ENCODE results near the gene MMP17.
"Not testable (repeated sequence)": the region's sequence is repeated elsewhere in the genome, so short reads cannot be mapped to it uniquely, and the experiment has no call there.

MMP17 gene

GRCh38 chr12:131800594-131801135 is 27.5 kb upstream of the MMP17 start:
- no peak overlapping the region for H3K9ac ChIP-seq (ENCODE audit: low read length)
- H3K4me3 ChIP-seq (ENCODE audit: low read depth, low read length), result no peak overlapping the region
- no peaks in the 10 kb centered on the region for H3K27me3 ChIP-seq (ENCODE audit: control insufficient read depth, insufficient read depth, low read length)
- no peaks in the 10 kb centered on the region for H3K9me3 ChIP-seq (ENCODE audit: control insufficient read depth, insufficient read depth, low read depth, low read length)
- H3K27ac ChIP-seq (ENCODE audit: low read depth, low read length), result no peak overlapping the region
- H3K36me3 ChIP-seq (ENCODE audit: control insufficient read depth, insufficient read depth, low read length), result peaks cover 41% of the 10 kb centered on the region
- H3K4me1 ChIP-seq (ENCODE audit: control insufficient read depth, insufficient read depth, low read length), result peaks cover 12% of the 10 kb centered on the region

DNA sequence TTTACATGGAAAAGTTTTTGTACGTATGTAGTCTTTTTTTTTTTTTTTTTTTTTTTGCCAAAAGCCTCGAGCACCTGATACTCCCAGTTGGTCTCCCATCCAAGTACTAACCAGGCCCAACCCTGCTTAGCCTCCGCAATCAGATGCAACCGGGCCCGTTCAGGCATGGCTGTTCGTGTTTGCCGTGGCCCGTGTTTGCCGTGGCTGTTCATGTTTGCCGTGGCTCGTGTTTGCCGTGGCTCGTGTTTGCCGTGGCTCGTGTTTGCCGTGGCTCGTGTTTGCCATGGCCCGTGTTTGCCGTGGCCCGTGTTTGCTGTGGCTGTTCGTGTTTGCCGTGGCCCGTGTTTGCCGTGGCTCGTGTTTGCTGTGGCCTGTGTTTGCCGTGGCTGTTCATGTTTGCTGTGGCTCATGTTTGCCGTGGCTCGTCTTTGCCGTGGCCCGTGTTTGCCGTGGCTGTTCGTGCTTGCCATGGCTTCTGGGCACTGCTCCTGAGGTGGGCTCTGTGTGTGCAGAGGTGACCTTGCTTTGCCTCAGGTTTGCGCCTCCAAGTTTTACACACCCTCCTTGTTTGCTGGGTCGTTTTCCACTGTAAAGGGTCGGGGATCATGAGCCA is 26.8 kb upstream of the MMP17 start:
- Histone ChIP-seq H3K36me3 (ENCODE audit: control insufficient read depth, insufficient read depth, low read length) (peaks cover 41% of the 10 kb centered on the region), H3K4me3 (ENCODE audit: low read depth, low read length) (no peak overlapping the region)

DNA sequence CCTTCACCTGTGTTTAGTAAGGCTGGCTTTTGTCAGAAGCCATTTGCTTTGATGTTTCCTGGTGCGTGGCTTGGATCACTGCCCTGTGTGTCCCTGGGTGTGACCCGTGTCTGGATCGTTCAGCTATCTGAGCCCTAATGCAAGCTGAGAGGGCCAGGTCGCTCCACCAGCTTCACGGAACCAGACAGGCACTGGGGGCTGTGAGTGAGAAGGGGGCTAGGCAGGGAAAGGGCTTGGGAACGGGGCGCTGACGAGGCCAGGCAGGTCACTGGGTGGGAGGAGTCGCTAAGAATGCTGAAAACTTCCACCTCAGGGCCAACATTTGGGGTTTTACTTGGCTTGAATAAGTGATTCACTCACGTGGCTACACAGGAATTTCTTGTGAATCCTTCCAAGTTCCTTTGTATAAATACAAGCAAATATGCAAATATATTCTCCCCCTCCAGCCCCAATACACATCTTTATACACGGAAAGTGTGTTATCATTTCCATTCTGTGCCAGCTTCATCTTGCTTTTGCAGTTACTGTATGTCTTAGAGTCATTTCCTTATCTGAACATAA is 24.2 kb upstream of the MMP17 start:
- Histone ChIP-seq H3K27ac (ENCODE audit: low read depth, low read length) (no peak overlapping the region), H3K4me1 (ENCODE audit: control insufficient read depth, insufficient read depth, low read length) (peaks cover 6% of the 10 kb centered on the region; the same call in 1 of the 2 replicates), H3K27me3 (ENCODE audit: control insufficient read depth, insufficient read depth, low read length) (no peaks in the 10 kb centered on the region), H3K4me3 (ENCODE audit: low read depth, low read length) (no peak overlapping the region), H3K9ac (ENCODE audit: low read length) (no peak overlapping the region), H3K9me3 (ENCODE audit: control insufficient read depth, insufficient read depth, low read depth, low read length) (no peaks in the 10 kb centered on the region), H3K36me3 (ENCODE audit: control insufficient read depth, insufficient read depth, low read length) (peaks cover 27% of the 10 kb centered on the region)

More for the DNA sequence above, 26.8 kb upstream of the MMP17 start:
- Histone ChIP-seq H3K4me1 (ENCODE audit: control insufficient read depth, insufficient read depth, low read length) (peaks cover 7% of the 10 kb centered on the region), H3K9me3 (ENCODE audit: control insufficient read depth, insufficient read depth, low read depth, low read length) (no peaks in the 10 kb centered on the region), H3K27me3 (ENCODE audit: control insufficient read depth, insufficient read depth, low read length) (no peaks in the 10 kb centered on the region), H3K27ac (ENCODE audit: low read depth, low read length) (no peak overlapping the region), H3K9ac (ENCODE audit: low read length) (no peak overlapping the region)

DNA sequence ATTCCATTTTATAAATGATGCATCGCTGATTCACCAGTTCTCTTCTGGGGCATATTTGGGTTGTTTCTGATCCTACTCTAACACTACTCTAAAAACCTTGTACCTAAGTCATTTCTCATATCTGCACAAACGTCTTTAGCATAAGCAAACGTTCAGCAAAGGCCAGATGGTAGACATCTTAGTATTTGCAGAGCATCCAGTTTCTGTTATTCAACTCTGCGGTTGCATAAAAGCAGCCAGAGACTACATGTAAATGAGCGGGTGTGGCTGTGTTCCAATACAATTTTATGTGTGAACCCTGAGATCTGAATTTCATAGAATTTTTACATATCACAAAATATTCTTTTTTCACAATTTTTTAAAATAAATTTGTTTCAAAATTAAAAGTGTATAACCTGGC is 22.8 kb upstream of the MMP17 start:
- Histone ChIP-seq H3K9me3 (ENCODE audit: control insufficient read depth, insufficient read depth, low read depth, low read length) (no peaks in the 10 kb centered on the region), H3K27me3 (ENCODE audit: control insufficient read depth, insufficient read depth, low read length) (no peaks in the 10 kb centered on the region), H3K27ac (ENCODE audit: low read depth, low read length) (no peak overlapping the region), H3K4me1 (ENCODE audit: control insufficient read depth, insufficient read depth, low read length) (no peaks in the 10 kb centered on the region), H3K36me3 (ENCODE audit: control insufficient read depth, insufficient read depth, low read length) (peaks cover 14% of the 10 kb centered on the region), H3K4me3 (ENCODE audit: low read depth, low read length) (no peak overlapping the region), H3K9ac (ENCODE audit: low read length) (no peak overlapping the region)

GRCh38 chr12:131806674-131807073 is 21.5 kb upstream of the MMP17 start:
- H3K4me1 ChIP-seq (ENCODE audit: control insufficient read depth, insufficient read depth, low read length), result peaks cover 2% of the 10 kb centered on the region
- no peak overlapping the region for H3K27ac ChIP-seq (ENCODE audit: low read depth, low read length)
- no peak overlapping the region for H3K4me3 ChIP-seq (ENCODE audit: low read depth, low read length)
- H3K36me3 ChIP-seq (ENCODE audit: control insufficient read depth, insufficient read depth, low read length), result peaks cover 6% of the 10 kb centered on the region
- no peaks in the 10 kb centered on the region for H3K9me3 ChIP-seq (ENCODE audit: control insufficient read depth, insufficient read depth, low read depth, low read length)
- no peak overlapping the region for H3K9ac ChIP-seq (ENCODE audit: low read length)
- H3K27me3 ChIP-seq (ENCODE audit: control insufficient read depth, insufficient read depth, low read length), result no peaks in the 10 kb centered on the region

GRCh38 chr12:131808744-131809371 is 19.3 kb upstream of the MMP17 start:
- H3K27ac ChIP-seq (ENCODE audit: low read depth, low read length), result no peak overlapping the region
- H3K27me3 ChIP-seq (ENCODE audit: control insufficient read depth, insufficient read depth, low read length), result no peaks in the 10 kb centered on the region
- H3K4me1 ChIP-seq (ENCODE audit: control insufficient read depth, insufficient read depth, low read length), result peaks cover 2% of the 10 kb centered on the region
- no peaks in the 10 kb centered on the region for H3K36me3 ChIP-seq (ENCODE audit: control insufficient read depth, insufficient read depth, low read length)
- H3K9me3 ChIP-seq (ENCODE audit: control insufficient read depth, insufficient read depth, low read depth, low read length), result peaks cover 6% of the 10 kb centered on the region
- no peak overlapping the region for H3K4me3 ChIP-seq (ENCODE audit: low read depth, low read length)
- no peak overlapping the region for H3K9ac ChIP-seq (ENCODE audit: low read length)

DNA sequence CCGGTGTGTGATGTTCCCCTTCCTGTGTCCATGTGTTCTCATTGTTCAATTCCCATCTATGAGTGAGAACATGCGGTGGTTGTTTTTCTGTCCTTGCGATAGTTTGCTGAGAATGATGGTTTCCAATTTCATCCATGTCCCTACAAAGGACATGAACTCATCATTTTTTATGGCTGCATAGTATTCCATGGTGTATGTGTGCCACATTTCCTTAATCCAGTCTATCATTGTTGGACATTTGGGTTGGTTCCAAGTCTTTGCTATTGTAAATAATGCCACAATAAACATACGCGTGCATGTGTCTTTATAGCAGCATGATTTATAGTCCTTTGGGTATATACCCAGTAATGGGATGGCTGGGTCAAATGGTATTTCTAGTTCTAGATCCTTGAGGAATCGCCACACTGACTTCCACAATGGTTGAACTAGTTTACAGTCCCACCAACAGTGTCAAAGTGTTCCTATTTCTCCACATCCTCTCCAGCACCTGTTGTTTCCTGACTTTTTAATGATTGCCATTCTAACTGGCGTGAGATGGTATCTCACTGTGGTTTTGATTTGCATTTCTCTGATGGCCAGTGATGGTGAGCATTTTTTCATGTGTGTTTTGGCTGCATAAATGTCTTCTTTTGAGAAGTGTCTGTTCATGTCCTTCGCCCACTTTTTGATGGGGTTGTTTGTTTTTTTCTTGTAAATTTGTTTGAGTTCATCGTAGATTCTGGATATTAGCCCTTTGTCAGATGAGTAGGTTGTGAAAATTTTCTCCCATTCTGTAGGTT is 18.5 kb upstream of the MMP17 start:
- H3K27me3 ChIP-seq (ENCODE audit: control insufficient read depth, insufficient read depth, low read length); H3K27ac ChIP-seq (ENCODE audit: low read depth, low read length); H3K9me3 ChIP-seq (ENCODE audit: control insufficient read depth, insufficient read depth, low read depth, low read length); H3K36me3 ChIP-seq (ENCODE audit: control insufficient read depth, insufficient read depth, low read length); H3K4me3 ChIP-seq (ENCODE audit: low read depth, low read length); H3K9ac ChIP-seq (ENCODE audit: low read length); H3K4me1 ChIP-seq (ENCODE audit: control insufficient read depth, insufficient read depth, low read length): not testable (repeated sequence)

GRCh38 chr12:131810726-131811125 is 17.5 kb upstream of the MMP17 start:
- no peaks in the 10 kb centered on the region for H3K27me3 ChIP-seq (ENCODE audit: control insufficient read depth, insufficient read depth, low read length)
- peaks cover 2% of the 10 kb centered on the region for H3K4me1 ChIP-seq (ENCODE audit: control insufficient read depth, insufficient read depth, low read length)

DNA sequence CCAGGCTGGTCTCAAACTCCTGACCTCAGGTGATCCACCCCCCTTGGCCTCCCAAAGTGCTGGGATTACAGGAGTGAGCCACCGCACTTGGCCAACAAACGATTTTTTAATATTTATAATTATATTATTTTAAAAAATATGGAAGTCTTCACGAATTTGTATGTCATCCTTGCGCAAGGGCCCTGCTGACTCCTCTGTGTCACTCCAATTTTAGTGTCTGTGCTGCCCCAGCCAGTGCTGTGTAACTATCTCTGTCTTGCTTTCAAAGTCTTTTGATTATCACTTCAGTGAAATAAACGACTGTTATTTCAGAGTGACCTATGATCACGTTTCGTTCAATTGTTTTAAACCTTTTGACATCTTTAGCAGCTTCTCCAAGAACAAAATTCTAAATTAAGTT is 13.1 kb upstream of the MMP17 start:
- H3K27me3 ChIP-seq (ENCODE audit: control insufficient read depth, insufficient read depth, low read length), result no peaks in the 10 kb centered on the region
- no peak overlapping the region for H3K9ac ChIP-seq (ENCODE audit: low read length)
- peaks cover 2% of the 10 kb centered on the region for H3K4me1 ChIP-seq (ENCODE audit: control insufficient read depth, insufficient read depth, low read length)
- H3K4me3 ChIP-seq (ENCODE audit: low read depth, low read length), result no peak overlapping the region
- H3K27ac ChIP-seq (ENCODE audit: low read depth, low read length), result no peak overlapping the region
- H3K9me3 ChIP-seq (ENCODE audit: control insufficient read depth, insufficient read depth, low read depth, low read length), result peaks cover 6% of the 10 kb centered on the region
- H3K36me3 ChIP-seq (ENCODE audit: control insufficient read depth, insufficient read depth, low read length), result no peaks in the 10 kb centered on the region

More at GRCh38 chr12:131810726-131811125, 17.5 kb upstream of the MMP17 start:
- Histone ChIP-seq H3K4me3 (ENCODE audit: low read depth, low read length) (no peak overlapping the region), H3K36me3 (ENCODE audit: control insufficient read depth, insufficient read depth, low read length) (no peaks in the 10 kb centered on the region), H3K27ac (ENCODE audit: low read depth, low read length) (no peak overlapping the region), H3K9me3 (ENCODE audit: control insufficient read depth, insufficient read depth, low read depth, low read length) (peaks cover 6% of the 10 kb centered on the region), H3K9ac (ENCODE audit: low read length) (no peak overlapping the region)

DNA sequence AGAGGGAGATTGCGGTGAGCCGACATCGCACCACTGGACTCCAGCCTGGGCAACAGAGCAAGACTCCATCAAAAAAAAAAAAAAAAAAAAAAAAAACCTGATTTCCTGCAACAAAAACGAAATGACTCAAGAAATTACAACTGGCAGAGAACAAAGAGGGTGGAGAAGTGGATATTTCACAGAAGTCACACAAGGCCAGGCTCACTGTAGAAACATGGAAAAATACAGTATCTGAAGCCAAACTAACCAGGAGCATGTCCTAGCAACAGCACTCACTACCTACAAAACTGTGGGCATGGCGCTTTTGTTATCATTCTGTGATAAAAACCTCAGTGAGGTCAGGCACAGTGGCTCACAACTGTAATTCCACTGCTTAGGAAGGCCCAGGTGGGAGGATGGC is 11.7 kb upstream of the MMP17 start:
- Histone ChIP-seq H3K9me3 (ENCODE audit: control insufficient read depth, insufficient read depth, low read depth, low read length) (peaks cover 6% of the 10 kb centered on the region), H3K9ac (ENCODE audit: low read length) (no peak overlapping the region), H3K4me1 (ENCODE audit: control insufficient read depth, insufficient read depth, low read length) (no peaks in the 10 kb centered on the region)

GRCh38 chr12:131817241-131817640 is 11.0 kb upstream of the MMP17 start:
- Histone ChIP-seq H3K27ac (ENCODE audit: low read depth, low read length) (no peak overlapping the region), H3K4me1 (ENCODE audit: control insufficient read depth, insufficient read depth, low read length) (no peaks in the 10 kb centered on the region), H3K4me3 (ENCODE audit: low read depth, low read length) (no peak overlapping the region), H3K36me3 (ENCODE audit: control insufficient read depth, insufficient read depth, low read length) (no peaks in the 10 kb centered on the region), H3K9me3 (ENCODE audit: control insufficient read depth, insufficient read depth, low read depth, low read length) (peaks cover 6% of the 10 kb centered on the region), H3K9ac (ENCODE audit: low read length) (no peak overlapping the region), H3K27me3 (ENCODE audit: control insufficient read depth, insufficient read depth, low read length) (no peaks in the 10 kb centered on the region)

More for the DNA sequence above, 11.7 kb upstream of the MMP17 start:
- no peak overlapping the region for H3K4me3 ChIP-seq (ENCODE audit: low read depth, low read length)
- no peaks in the 10 kb centered on the region for H3K27me3 ChIP-seq (ENCODE audit: control insufficient read depth, insufficient read depth, low read length)
- no peaks in the 10 kb centered on the region for H3K36me3 ChIP-seq (ENCODE audit: control insufficient read depth, insufficient read depth, low read length)
- no peak overlapping the region for H3K27ac ChIP-seq (ENCODE audit: low read depth, low read length)
